Measurements from ENCODE around the gene TRAF2.

DNA sequence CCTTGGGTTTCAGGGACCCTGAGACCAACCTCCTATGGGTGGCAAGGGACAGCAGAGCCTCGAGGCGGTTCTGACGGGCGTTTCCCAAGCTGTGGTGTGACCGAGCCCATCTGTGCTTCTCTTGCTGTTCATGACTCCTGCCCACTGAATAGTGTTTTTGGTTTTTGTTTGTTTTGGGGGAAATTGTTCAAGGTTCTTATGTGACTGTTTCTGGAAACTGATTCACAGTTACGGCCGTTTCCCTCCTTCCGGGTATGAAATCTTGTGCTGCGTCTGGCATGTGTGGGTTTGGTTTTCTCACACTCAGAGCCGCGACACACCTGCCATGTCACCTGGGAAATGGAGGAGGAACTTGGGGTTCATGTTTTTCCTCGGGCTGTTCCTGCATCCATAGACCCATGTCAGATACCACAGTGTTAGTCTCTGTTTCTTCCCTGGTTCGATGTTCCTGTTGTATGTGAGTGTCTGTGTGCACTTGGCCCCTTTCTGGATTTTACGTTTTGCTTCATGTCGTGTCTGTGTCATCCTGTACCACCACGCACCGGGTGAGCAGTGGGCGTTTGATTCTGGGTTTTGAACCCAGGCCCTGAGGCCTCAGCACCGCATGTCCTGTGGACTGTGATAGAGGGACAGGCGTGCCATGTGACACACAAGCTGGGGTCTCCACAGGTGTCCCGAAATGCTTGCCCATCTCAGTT lies 29.5 kb downstream of the TRAF2 start:
- TF ChIP-seq FOSL1 (CRISPR knock-in tag; IDR thresholded peaks at IDR 0.05; ENCODE audit: borderline replicate concordance) (no peak), RFX5 (IDR thresholded peaks at IDR 0.05; ENCODE audit: low read depth, low read length) (no peak), ETV6 (CRISPR knock-in tag; conservative IDR thresholded peaks at IDR 0.05) (no peak), CTCF (CRISPR knock-in tag; IDR thresholded peaks at IDR 0.05) (no peak), RAD21 (CRISPR knock-in tag; IDR thresholded peaks at IDR 0.05) (no peak), ZMYM3 (CRISPR knock-in tag; IDR thresholded peaks at IDR 0.05) (no peak), U2AF2 (IDR thresholded peaks at IDR 0.05; ENCODE audit: low read depth, low read length) (no peak), POLR2AphosphoS5 (IDR thresholded peaks at IDR 0.05; ENCODE audit: low read depth, low read length) (no peak)
- TF ChIP-seq, protein P1, sequence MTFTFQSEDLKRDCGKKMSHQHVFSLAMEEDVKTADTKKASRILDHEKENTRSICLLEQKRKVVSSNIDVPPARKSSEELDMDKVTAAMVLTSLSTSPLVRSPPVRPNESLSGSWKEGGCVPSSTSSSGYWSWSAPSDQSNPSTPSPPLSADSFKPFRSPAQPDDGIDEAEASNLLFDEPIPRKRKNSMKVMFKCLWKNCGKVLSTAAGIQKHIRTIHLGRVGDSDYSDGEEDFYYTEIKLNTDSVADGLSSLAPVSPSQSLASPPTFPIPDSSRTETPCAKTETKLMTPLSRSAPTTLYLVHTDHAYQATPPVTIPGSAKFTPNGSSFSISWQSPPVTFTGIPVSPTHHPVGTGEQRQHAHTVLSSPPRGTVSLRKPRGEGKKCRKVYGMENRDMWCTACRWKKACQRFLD (CRISPR knock-in tag; IDR thresholded peaks at IDR 0.05; ENCODE audit: borderline replicate concordance) = no peak
